AG09319 (cell line): ENCODE data around the gene DFFB.

Experiments used
- DNase-seq: peaks from one replicate; pipeline ENCODE4 v3.0.0-alpha.2; 2010; ENCODE audit warnings: low read depth; ENCODE audit errors: extremely low read depth
- CTCF ChIP-seq: IDR thresholded peaks from 2 replicates; pipeline ENCODE4 v1.5.1; 2011; ENCODE audit warnings: low read depth, mild to moderate bottlenecking, inconsistent platforms, low read length, moderate library complexity

The DFFB gene

GRCh38 chr1:3931007-3931912 lies 74.0 kb downstream of the DFFB start:
- TF ChIP-seq CTCF, result no peak
- DNase-seq, result no peak

GRCh38 chr1:3932156-3932919 lies 75.1 kb downstream of the DFFB start:
- no peak for DNase-seq
- no peak for TF ChIP-seq CTCF
